HL-60 (cell line): ENCODE results near the gene BRCA2.

Experiments used
- CTCF ChIP-seq: IDR thresholded peaks from one replicate; pipeline ENCODE4 v1.5.1; 2011; ENCODE audit warnings: low read length, control low read depth, inconsistent platforms; ENCODE audit not compliant: insufficient read depth
- POLR2AphosphoS5 ChIP-seq: IDR thresholded peaks from 2 replicates; pipeline ENCODE4 v1.6.1; 2012; ENCODE audit warnings: low read depth
- REST ChIP-seq: IDR thresholded peaks from 2 replicates; pipeline ENCODE4 v1.6.1; 2012; ENCODE audit warnings: low read depth; ENCODE audit not compliant: insufficient replicate concordance
- SPI1 ChIP-seq: IDR thresholded peaks from 2 replicates; pipeline ENCODE4 v1.6.1; 2012; ENCODE audit warnings: low read depth, mild to moderate bottlenecking, borderline replicate concordance

GRCh38 chr13:32311188-32311897 is 4.0 kb upstream of the BRCA2 start:
- TF ChIP-seq POLR2AphosphoS5: no peak
- TF ChIP-seq CTCF: no peak
- no peak for TF ChIP-seq REST
- no peak for TF ChIP-seq SPI1
